H1 (cell line): ENCODE data around the gene CAPZA3. TPM values are rescaled to one million over a fixed set of nuclear protein-coding genes. Genes with fewer than 3 reads are reported as not detected.

Experiments
- ATF2 ChIP-seq: IDR thresholded peaks from 2 replicates; pipeline ENCODE4 v1.6.1; 2012; ENCODE audit warnings: low read length, inconsistent platforms
- BCL11A ChIP-seq, 2 experiments: IDR thresholded peaks; one replicate each; pipeline ENCODE4 v1.6.1; 2011; ENCODE audit warnings: low read depth in 2 of 2, low read length in 2 of 2, mild to moderate bottlenecking in 2 of 2
- CHD7 ChIP-seq: fragments of 300-600 bp; sonication (generic); IDR thresholded peaks from 2 replicates; pipeline ENCODE4 v1.7.1; 2012; ENCODE audit warnings: low read length, moderate library complexity, mild to moderate bottlenecking, inconsistent platforms; ENCODE audit not compliant: insufficient replicate concordance
- E2F6 ChIP-seq: IDR thresholded peaks from 2 replicates; pipeline ENCODE4 v1.6.1; 2012; ENCODE audit warnings: inconsistent platforms
- JUND ChIP-seq: IDR thresholded peaks from 2 replicates; pipeline ENCODE4 v1.6.1; 2011; ENCODE audit warnings: mild to moderate bottlenecking, improper control_type of control experiment, low read length
- RNF2 ChIP-seq: fragments of 200-900, 300-1000 bp; sonication (generic); IDR thresholded peaks from 2 replicates; pipeline ENCODE4 v1.7.1; 2016; ENCODE audit warnings: borderline replicate concordance, low read depth, mild to moderate bottlenecking, antibody characterized with exemption, low read length; ENCODE audit not compliant: poor library complexity, severe bottlenecking; ENCODE audit errors: missing control alignments
- SUZ12 ChIP-seq: fragments of 200-600 bp; sonication (generic); IDR thresholded peaks from 2 replicates; pipeline ENCODE4 v1.6.1; 2012; ENCODE audit warnings: mild to moderate bottlenecking, inconsistent platforms, low read length, moderate library complexity, mixed read lengths
- TAF1 ChIP-seq: IDR thresholded peaks from 2 replicates; pipeline ENCODE4 v1.6.1; 2011; ENCODE audit warnings: mild to moderate bottlenecking, low read depth, low read length
- polyA plus RNA-seq, 7 experiments: library from polyadenylated mRNA; depleted of rRNA in 3 of 7; stranded (reverse) in 5 of 7; unstranded in 2 of 7; fragments of >200 nt in 5 of 7; fragments of 200-250 nt in 2 of 7; gene quantifications; 1 replicate in 5 of 7; 2 replicates in 1 of 7; 4 replicates in 1 of 7; pipeline versions ENCODE4 v1.2.1 to v1.2.3, GENCODE V29; 2011 to 2013; ENCODE audit warnings: missing spikeins in 2 of 7, mixed read lengths in 2 of 7
- total RNA-seq: library from RNA; stranded (reverse); fragmentation: NEBNext Ultra II Directional; extraction: Animal tissue kit (Norgen Biotek cat#: 25700); gene quantifications from 2 replicates; pipeline ENCODE4 v1.2.1, GENCODE V29; 2021

The CAPZA3 gene
- total and polyA plus RNA-seq, 2 of the 8 experiments (the other 6 are each of a cell fraction or from before 2014, with no cell fraction given), result not detected

- TF ChIP-seq CHD7 (no peak), RNF2 (no peak), ATF2 (no peak), BCL11A (IDR thresholded peaks at IDR 0.05; ENCODE audit: low read depth in 2 of 2, low read length in 2 of 2) (no peak), JUND (no peak), TAF1 (no peak), SUZ12 (no peak), E2F6 (no peak)
- TF ChIP-seq, all 59 proteins: peak for 0
Observed at GRCh38 chr12:18720690-18721089, 17.2 kb upstream of the CAPZA3 start (continued).
